ENCODE data around the gene CENPO. TPM values are rescaled to one million over a fixed set of nuclear protein-coding genes. Genes with fewer than 3 reads are reported as not detected.

The CENPO gene
- total RNA-seq, 1 experiment from 2014 or later = 38.6 TPM

DNA sequence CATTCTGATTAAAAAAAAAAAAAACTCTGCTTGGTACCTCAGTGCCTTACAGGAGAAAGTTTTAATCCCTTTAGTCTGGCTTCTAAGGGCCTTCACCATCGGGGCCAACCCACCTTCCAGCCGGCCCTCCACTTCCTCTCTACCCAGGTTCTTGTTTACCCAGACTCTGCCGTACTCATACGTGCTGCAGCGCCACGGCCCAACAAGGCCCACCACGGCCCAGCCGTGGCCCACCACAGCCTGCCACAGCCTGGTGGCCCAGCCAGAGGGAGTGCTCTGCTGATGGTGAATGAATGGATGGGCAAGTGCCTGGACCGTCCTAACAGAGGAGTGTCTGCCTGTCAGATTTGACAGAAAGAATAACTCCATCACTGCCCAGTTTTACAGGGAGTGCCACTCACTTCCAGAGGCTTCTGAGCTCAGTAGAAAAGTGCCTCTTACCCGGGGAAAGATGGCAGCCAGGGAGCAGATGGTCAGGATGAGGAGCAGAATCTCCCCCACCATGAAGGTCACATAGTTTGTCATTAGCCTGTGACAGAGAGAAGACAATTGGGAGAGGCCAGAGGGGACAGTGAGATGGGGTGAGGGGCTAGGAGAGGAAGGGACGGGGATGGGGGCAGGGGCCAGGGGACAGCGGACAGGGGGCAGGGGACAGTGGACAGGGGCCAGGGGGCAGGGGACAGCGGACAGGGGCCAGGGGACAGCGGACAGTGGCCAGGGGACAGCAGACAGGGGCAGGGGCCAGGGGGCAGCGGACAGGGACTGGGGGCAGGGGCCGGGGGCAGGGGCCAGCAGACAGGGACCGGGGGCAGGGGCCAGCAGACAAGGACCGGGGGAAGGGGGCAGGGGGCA lies 38.2 kb downstream of the CENPO start (continued):
- TF ChIP-seq, protein P1, sequence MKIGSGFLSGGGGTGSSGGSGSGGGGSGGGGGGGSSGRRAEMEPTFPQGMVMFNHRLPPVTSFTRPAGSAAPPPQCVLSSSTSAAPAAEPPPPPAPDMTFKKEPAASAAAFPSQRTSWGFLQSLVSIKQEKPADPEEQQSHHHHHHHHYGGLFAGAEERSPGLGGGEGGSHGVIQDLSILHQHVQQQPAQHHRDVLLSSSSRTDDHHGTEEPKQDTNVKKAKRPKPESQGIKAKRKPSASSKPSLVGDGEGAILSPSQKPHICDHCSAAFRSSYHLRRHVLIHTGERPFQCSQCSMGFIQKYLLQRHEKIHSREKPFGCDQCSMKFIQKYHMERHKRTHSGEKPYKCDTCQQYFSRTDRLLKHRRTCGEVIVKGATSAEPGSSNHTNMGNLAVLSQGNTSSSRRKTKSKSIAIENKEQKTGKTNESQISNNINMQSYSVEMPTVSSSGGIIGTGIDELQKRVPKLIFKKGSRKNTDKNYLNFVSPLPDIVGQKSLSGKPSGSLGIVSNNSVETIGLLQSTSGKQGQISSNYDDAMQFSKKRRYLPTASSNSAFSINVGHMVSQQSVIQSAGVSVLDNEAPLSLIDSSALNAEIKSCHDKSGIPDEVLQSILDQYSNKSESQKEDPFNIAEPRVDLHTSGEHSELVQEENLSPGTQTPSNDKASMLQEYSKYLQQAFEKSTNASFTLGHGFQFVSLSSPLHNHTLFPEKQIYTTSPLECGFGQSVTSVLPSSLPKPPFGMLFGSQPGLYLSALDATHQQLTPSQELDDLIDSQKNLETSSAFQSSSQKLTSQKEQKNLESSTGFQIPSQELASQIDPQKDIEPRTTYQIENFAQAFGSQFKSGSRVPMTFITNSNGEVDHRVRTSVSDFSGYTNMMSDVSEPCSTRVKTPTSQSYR (CRISPR knock-in tag; IDR thresholded peaks at IDR 0.05) = no peak
- TF ChIP-seq CREB1 (CRISPR knock-in tag; IDR thresholded peaks at IDR 0.05) (no peak), NR2C2 (CRISPR knock-in tag; IDR thresholded peaks at IDR 0.05) (no peak), CREM (CRISPR knock-in tag; IDR thresholded peaks at IDR 0.05) (no peak), ATF1 (CRISPR knock-in tag; IDR thresholded peaks at IDR 0.05) (no peak), ELF4 (CRISPR knock-in tag; IDR thresholded peaks at IDR 0.05; ENCODE audit: low read depth) (no peak)
- TF ChIP-seq, protein P2, sequence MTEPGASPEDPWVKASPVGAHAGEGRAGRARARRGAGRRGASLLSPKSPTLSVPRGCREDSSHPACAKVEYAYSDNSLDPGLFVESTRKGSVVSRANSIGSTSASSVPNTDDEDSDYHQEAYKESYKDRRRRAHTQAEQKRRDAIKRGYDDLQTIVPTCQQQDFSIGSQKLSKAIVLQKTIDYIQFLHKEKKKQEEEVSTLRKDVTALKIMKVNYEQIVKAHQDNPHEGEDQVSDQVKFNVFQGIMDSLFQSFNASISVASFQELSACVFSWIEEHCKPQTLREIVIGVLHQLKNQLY (CRISPR knock-in tag; IDR thresholded peaks at IDR 0.05) = no peak
- TF ChIP-seq, protein P3, sequence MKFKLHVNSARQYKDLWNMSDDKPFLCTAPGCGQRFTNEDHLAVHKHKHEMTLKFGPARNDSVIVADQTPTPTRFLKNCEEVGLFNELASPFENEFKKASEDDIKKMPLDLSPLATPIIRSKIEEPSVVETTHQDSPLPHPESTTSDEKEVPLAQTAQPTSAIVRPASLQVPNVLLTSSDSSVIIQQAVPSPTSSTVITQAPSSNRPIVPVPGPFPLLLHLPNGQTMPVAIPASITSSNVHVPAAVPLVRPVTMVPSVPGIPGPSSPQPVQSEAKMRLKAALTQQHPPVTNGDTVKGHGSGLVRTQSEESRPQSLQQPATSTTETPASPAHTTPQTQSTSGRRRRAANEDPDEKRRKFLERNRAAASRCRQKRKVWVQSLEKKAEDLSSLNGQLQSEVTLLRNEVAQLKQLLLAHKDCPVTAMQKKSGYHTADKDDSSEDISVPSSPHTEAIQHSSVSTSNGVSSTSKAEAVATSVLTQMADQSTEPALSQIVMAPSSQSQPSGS (CRISPR knock-in tag; IDR thresholded peaks at IDR 0.05; ENCODE audit: borderline replicate concordance, low read depth) = no peak

DNA sequence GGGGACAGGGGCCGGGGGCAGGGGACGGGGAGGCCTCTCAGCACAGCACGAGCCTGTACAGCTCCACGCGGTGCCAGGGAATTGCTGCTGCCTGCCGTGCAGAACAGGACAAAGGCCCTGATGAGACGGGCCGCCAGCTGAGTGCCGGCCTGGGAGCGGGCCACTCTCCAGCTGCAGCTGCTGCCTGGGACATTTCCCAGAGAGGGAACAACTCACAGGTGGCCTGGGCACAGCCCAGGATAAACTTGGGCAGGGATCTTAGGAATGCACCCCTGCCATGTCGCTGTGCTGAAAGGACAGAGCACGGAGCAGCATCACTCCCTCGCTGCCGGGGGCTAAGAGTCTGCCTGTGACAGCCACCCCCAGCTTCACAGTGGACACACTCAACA lies 38.8 kb downstream of the CENPO start:
- H3K9me3 Mint-ChIP-seq = no peaks in the 10 kb centered on the region
- H3K27me3 Mint-ChIP-seq (ENCODE audit: low read depth) = no peaks in the 10 kb centered on the region; the same call in 1 of the 2 replicates
- peaks cover 27% of the 10 kb centered on the region for H3K4me1 Mint-ChIP-seq
- peak overlapping the region; percentile 25 for H3K27ac Mint-ChIP-seq
- no peak for ATAC-seq
- ChIA-PET CTCF (interaction anchor here (2.5 kb wide), 1 partner anchor 219 kb away, joined by 5 read pairs; no protein-coding TSS in a partner anchor), POLR2A (no interaction called here)
- H3K4me3 Mint-ChIP-seq = no peak overlapping the region
- H3K36me3 Mint-ChIP-seq = peaks cover 30% of the 10 kb centered on the region
- no peak for DNase-seq (ENCODE audit: low spot score)
- TF ChIP-seq, protein P4, sequence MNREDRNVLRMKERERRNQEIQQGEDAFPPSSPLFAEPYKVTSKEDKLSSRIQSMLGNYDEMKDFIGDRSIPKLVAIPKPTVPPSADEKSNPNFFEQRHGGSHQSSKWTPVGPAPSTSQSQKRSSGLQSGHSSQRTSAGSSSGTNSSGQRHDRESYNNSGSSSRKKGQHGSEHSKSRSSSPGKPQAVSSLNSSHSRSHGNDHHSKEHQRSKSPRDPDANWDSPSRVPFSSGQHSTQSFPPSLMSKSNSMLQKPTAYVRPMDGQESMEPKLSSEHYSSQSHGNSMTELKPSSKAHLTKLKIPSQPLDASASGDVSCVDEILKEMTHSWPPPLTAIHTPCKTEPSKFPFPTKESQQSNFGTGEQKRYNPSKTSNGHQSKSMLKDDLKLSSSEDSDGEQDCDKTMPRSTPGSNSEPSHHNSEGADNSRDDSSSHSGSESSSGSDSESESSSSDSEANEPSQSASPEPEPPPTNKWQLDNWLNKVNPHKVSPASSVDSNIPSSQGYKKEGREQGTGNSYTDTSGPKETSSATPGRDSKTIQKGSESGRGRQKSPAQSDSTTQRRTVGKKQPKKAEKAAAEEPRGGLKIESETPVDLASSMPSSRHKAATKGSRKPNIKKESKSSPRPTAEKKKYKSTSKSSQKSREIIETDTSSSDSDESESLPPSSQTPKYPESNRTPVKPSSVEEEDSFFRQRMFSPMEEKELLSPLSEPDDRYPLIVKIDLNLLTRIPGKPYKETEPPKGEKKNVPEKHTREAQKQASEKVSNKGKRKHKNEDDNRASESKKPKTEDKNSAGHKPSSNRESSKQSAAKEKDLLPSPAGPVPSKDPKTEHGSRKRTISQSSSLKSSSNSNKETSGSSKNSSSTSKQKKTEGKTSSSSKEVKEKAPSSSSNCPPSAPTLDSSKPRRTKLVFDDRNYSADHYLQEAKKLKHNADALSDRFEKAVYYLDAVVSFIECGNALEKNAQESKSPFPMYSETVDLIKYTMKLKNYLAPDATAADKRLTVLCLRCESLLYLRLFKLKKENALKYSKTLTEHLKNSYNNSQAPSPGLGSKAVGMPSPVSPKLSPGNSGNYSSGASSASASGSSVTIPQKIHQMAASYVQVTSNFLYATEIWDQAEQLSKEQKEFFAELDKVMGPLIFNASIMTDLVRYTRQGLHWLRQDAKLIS (CRISPR knock-in tag; IDR thresholded peaks at IDR 0.05; ENCODE audit: borderline replicate concordance) = no peak
- no peak for TF ChIP-seq ZNF317 (CRISPR knock-in tag; IDR thresholded peaks at IDR 0.05; ENCODE audit: borderline replicate concordance, low read depth)
- TF ChIP-seq JAZF1 (CRISPR knock-in tag; IDR thresholded peaks at IDR 0.05) = no peak
- TF ChIP-seq, protein P5, sequence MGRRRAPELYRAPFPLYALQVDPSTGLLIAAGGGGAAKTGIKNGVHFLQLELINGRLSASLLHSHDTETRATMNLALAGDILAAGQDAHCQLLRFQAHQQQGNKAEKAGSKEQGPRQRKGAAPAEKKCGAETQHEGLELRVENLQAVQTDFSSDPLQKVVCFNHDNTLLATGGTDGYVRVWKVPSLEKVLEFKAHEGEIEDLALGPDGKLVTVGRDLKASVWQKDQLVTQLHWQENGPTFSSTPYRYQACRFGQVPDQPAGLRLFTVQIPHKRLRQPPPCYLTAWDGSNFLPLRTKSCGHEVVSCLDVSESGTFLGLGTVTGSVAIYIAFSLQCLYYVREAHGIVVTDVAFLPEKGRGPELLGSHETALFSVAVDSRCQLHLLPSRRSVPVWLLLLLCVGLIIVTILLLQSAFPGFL (CRISPR knock-in tag; IDR thresholded peaks at IDR 0.05; ENCODE audit: borderline replicate concordance) = no peak
- no peak for TF ChIP-seq GRHL2 (CRISPR knock-in tag; IDR thresholded peaks at IDR 0.05; ENCODE audit: insufficient replicate concordance, severe bottlenecking)
- TF ChIP-seq, protein P6, sequence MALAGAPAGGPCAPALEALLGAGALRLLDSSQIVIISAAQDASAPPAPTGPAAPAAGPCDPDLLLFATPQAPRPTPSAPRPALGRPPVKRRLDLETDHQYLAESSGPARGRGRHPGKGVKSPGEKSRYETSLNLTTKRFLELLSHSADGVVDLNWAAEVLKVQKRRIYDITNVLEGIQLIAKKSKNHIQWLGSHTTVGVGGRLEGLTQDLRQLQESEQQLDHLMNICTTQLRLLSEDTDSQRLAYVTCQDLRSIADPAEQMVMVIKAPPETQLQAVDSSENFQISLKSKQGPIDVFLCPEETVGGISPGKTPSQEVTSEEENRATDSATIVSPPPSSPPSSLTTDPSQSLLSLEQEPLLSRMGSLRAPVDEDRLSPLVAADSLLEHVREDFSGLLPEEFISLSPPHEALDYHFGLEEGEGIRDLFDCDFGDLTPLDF (CRISPR knock-in tag; IDR thresholded peaks at IDR 0.05) = no peak
- TF ChIP-seq, protein P7, sequence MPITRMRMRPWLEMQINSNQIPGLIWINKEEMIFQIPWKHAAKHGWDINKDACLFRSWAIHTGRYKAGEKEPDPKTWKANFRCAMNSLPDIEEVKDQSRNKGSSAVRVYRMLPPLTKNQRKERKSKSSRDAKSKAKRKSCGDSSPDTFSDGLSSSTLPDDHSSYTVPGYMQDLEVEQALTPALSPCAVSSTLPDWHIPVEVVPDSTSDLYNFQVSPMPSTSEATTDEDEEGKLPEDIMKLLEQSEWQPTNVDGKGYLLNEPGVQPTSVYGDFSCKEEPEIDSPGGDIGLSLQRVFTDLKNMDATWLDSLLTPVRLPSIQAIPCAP (CRISPR knock-in tag; IDR thresholded peaks at IDR 0.05) = no peak
- TF ChIP-seq, protein P8, sequence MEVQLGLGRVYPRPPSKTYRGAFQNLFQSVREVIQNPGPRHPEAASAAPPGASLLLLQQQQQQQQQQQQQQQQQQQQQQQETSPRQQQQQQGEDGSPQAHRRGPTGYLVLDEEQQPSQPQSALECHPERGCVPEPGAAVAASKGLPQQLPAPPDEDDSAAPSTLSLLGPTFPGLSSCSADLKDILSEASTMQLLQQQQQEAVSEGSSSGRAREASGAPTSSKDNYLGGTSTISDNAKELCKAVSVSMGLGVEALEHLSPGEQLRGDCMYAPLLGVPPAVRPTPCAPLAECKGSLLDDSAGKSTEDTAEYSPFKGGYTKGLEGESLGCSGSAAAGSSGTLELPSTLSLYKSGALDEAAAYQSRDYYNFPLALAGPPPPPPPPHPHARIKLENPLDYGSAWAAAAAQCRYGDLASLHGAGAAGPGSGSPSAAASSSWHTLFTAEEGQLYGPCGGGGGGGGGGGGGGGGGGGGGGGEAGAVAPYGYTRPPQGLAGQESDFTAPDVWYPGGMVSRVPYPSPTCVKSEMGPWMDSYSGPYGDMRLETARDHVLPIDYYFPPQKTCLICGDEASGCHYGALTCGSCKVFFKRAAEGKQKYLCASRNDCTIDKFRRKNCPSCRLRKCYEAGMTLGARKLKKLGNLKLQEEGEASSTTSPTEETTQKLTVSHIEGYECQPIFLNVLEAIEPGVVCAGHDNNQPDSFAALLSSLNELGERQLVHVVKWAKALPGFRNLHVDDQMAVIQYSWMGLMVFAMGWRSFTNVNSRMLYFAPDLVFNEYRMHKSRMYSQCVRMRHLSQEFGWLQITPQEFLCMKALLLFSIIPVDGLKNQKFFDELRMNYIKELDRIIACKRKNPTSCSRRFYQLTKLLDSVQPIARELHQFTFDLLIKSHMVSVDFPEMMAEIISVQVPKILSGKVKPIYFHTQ (CRISPR knock-in tag; IDR thresholded peaks at IDR 0.05) = no peak
- no peak for TF ChIP-seq MXD4 (CRISPR knock-in tag; IDR thresholded peaks at IDR 0.05; ENCODE audit: borderline replicate concordance)
- TF ChIP-seq RORB (CRISPR knock-in tag; IDR thresholded peaks at IDR 0.05) = no peak
- TF ChIP-seq NR2C2 (CRISPR knock-in tag; IDR thresholded peaks at IDR 0.05) = no peak
- no peak for TF ChIP-seq ZBTB21 (CRISPR knock-in tag; IDR thresholded peaks at IDR 0.05; ENCODE audit: borderline replicate concordance)
- TF ChIP-seq TEAD1 (CRISPR knock-in tag; IDR thresholded peaks at IDR 0.05) = no peak
